Neural progenitor cell (in vitro differentiated cells): ENCODE results near the gene TM9SF4.

ENCODE experiments used
- EZH2 ChIP-seq: fragments of 200-600 bp; sonication (generic); IDR thresholded peaks from 2 replicates; pipeline ENCODE4 v1.6.1; 2017; ENCODE audit warnings: antibody characterized with exemption, mild to moderate bottlenecking, moderate library complexity
- EZH2phosphoT487 ChIP-seq: fragments of 200-600 bp; sonication (generic); IDR thresholded peaks from 2 replicates; pipeline ENCODE4 v1.6.1; 2017; ENCODE audit warnings: antibody characterized with exemption
- TF ChIP-seq, protein P1 (sequence below): fragments of 200-600 bp; sonication (generic); IDR thresholded peaks from 2 replicates; pipeline ENCODE4 v1.5.1; 2017; ENCODE audit warnings: antibody characterized with exemption, mild to moderate bottlenecking

DNA sequence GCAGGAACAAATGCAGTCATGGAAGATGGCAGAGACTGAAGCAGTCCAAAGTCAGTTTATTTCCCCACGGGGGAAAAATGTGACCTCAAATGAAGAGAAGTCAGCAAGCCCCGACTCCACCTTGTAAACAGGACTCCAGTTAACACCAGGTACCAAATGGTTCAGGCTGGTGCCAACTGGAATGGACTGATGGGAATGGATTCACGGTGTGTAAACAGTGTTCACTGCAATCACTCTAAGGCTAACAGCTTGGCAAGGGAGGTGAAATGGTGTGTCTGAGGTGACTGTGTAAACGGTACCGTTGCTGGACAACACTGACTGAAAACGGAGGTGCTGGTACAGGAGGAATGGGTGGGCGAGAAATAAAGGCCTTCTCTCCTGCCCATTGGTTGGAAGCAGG, 86.1 kb downstream of the TM9SF4 start:
- TF ChIP-seq, protein P1, sequence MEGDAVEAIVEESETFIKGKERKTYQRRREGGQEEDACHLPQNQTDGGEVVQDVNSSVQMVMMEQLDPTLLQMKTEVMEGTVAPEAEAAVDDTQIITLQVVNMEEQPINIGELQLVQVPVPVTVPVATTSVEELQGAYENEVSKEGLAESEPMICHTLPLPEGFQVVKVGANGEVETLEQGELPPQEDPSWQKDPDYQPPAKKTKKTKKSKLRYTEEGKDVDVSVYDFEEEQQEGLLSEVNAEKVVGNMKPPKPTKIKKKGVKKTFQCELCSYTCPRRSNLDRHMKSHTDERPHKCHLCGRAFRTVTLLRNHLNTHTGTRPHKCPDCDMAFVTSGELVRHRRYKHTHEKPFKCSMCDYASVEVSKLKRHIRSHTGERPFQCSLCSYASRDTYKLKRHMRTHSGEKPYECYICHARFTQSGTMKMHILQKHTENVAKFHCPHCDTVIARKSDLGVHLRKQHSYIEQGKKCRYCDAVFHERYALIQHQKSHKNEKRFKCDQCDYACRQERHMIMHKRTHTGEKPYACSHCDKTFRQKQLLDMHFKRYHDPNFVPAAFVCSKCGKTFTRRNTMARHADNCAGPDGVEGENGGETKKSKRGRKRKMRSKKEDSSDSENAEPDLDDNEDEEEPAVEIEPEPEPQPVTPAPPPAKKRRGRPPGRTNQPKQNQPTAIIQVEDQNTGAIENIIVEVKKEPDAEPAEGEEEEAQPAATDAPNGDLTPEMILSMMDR = no peak
- TF ChIP-seq EZH2 (no peak), EZH2phosphoT487 (no peak)
